K562 (cell line): Measurements from ENCODE around the gene SLAMF6. TPM values are rescaled to one million over a fixed set of nuclear protein-coding genes. Genes with fewer than 3 reads are reported as not detected.

ENCODE experiments used
- ADNP ChIP-seq: fragments of 200-800 bp; sonication (Bioruptor generic); IDR thresholded peaks from 2 replicates; pipeline ENCODE4 v1.6.1; 2016; ENCODE audit warnings: missing genetic modification characterization, missing compliant biosample characterization
- CBX1 ChIP-seq: sonication (generic); IDR thresholded peaks from 2 replicates; pipeline ENCODE4 v1.6.1; 2016; ENCODE audit warnings: antibody characterized with exemption, low read depth, mild to moderate bottlenecking
- CCAR2 ChIP-seq: fragments of 200-400 bp; formaldehyde crosslinking; IDR thresholded peaks from 2 replicates; pipeline ENCODE4 v1.6.1; 2017; ENCODE audit warnings: mild to moderate bottlenecking, low read depth, low read length
- DACH1 ChIP-seq: fragments of 450-650 bp; IDR thresholded peaks from 2 replicates; pipeline ENCODE4 v1.6.1; 2018; ENCODE audit not compliant: partially characterized antibody
- HDAC2 ChIP-seq: fragments of 450-650 bp; IDR thresholded peaks from 2 replicates; pipeline ENCODE4 v1.6.1; 2016; ENCODE audit warnings: mild to moderate bottlenecking
- JUNB ChIP-seq: fragments of 450-650 bp; formaldehyde crosslinking; conservative IDR thresholded peaks from 2 replicates; pipeline ENCODE4 v1.4.0; 2020; ENCODE audit warnings: mild to moderate bottlenecking
- JUND ChIP-seq, 2 experiments: IDR thresholded peaks; 2 replicates in 1 of 2; 3 replicates in 1 of 2; pipeline ENCODE4 v1.6.1; 2011; ENCODE audit warnings: borderline replicate concordance in 2 of 2, low read depth in 2 of 2, low read length in 2 of 2, improper control_type of control experiment in 1 of 2, missing biosample characterization in 1 of 2, missing genetic modification characterization in 1 of 2, missing genetic modification reagents in 1 of 2
- KAT8 ChIP-seq: fragments of 450-650 bp; IDR thresholded peaks from 2 replicates; pipeline ENCODE4 v1.6.1; 2016; ENCODE audit warnings: low read depth, mild to moderate bottlenecking
- L3MBTL2 ChIP-seq: fragments of 450-650 bp; IDR thresholded peaks from 2 replicates; pipeline ENCODE4 v1.6.1; 2016; ENCODE audit warnings: mild to moderate bottlenecking, moderate library complexity
- MAFF ChIP-seq: IDR thresholded peaks from 2 replicates; pipeline ENCODE4 v1.6.1; 2012; ENCODE audit warnings: low read length, improper control_type of control experiment
- PCBP1 ChIP-seq: fragments of 200-400 bp; formaldehyde crosslinking; IDR thresholded peaks from 2 replicates; pipeline ENCODE4 v1.6.1; 2018; ENCODE audit warnings: mild to moderate bottlenecking, low read depth, low read length; ENCODE audit not compliant: poor library complexity, severe bottlenecking
- RBM14 ChIP-seq: fragments of 200-400 bp; formaldehyde crosslinking; IDR thresholded peaks from 2 replicates; pipeline ENCODE4 v1.6.1; 2018; ENCODE audit warnings: low read depth, mild to moderate bottlenecking, low read length, moderate library complexity, borderline replicate concordance; ENCODE audit not compliant: insufficient read depth
- RCOR1 ChIP-seq, 2 experiments: IDR thresholded peaks; 2 replicates each; pipeline ENCODE4 v1.6.1; 2012; ENCODE audit warnings: low read depth in 2 of 2, low read length in 2 of 2, borderline replicate concordance in 1 of 2, improper control_type of control experiment in 1 of 2
- SIN3B ChIP-seq: fragments of 450-650 bp; IDR thresholded peaks from 2 replicates; pipeline ENCODE4 v1.6.1; 2017; ENCODE audit warnings: low read depth, mild to moderate bottlenecking, moderate library complexity
- SIX5 ChIP-seq, 2 experiments: IDR thresholded peaks; 2 replicates each; pipeline ENCODE4 v1.6.1; 2011; ENCODE audit warnings: low read length in 2 of 2, borderline replicate concordance in 1 of 2, low read depth in 1 of 2, mild to moderate bottlenecking in 1 of 2, moderate library complexity in 1 of 2; ENCODE audit not compliant: insufficient read depth in 1 of 2
- TAL1 ChIP-seq: fragments of 450-650 bp; IDR thresholded peaks from 2 replicates; pipeline ENCODE4 v1.6.1; 2016; ENCODE audit warnings: mild to moderate bottlenecking
- TBP ChIP-seq: optimal IDR thresholded peaks from 2 replicates; pipeline ENCODE3; 2011; ENCODE audit warnings: low read depth, low read length, improper control_type of control experiment
- TRIM28 ChIP-seq: fragments of 450-650 bp; IDR thresholded peaks from 2 replicates; pipeline ENCODE4 v1.6.1; 2017
- ZKSCAN8 ChIP-seq: fragments of 200-800 bp; sonication (Bioruptor generic); IDR thresholded peaks from 2 replicates; pipeline ENCODE4 v1.6.1; 2016; ENCODE audit warnings: missing genetic modification characterization, missing compliant biosample characterization
- ZNF146 ChIP-seq: IDR thresholded peaks from one replicate; pipeline ENCODE4 v1.6.1; 2018; ENCODE audit warnings: missing compliant biosample characterization; ENCODE audit not compliant: unreplicated experiment
- ZNF274 ChIP-seq: IDR thresholded peaks from 2 replicates; pipeline ENCODE4 v1.6.1; 2011; ENCODE audit warnings: low read depth, mild to moderate bottlenecking, low read length, moderate library complexity, borderline replicate concordance
- ZNF316 ChIP-seq: fragments of 450-650 bp; IDR thresholded peaks from 2 replicates; pipeline ENCODE4 v1.6.1; 2016
- polyA plus RNA-seq, 8 experiments: library from polyadenylated mRNA; depleted of rRNA in 4 of 8; stranded (reverse) in 5 of 8; unstranded in 3 of 8; fragments of >200 nt; fragmentation: Nextera tagmentation in 2 of 8; fragmentation: Illumina TruSeq in 1 of 8; extraction: Ambion mirVana in 2 of 8; extraction: Trizol in 1 of 8; gene quantifications; 2 replicates each; pipeline versions ENCODE4 v1.2.1 to v1.2.3, GENCODE V29; 2011 to 2014; ENCODE audit warnings: inconsistent platforms in 1 of 8, missing spikeins in 1 of 8
- total RNA-seq, 7 experiments: library from RNA; depleted of rRNA in 6 of 7; stranded (reverse); fragments of >200 nt in 6 of 7; fragmentation: Illumina TruSeq in 2 of 7; extraction: Trizol in 2 of 7; gene quantifications; 2 replicates each; pipeline versions ENCODE4 v1.2.1 to v1.2.3, GENCODE V29; 2011 to 2021; ENCODE audit warnings: low replicate concordance in 1 of 7
- TF ChIP-seq, protein P1 (sequence below): fragments of 200-400 bp; formaldehyde crosslinking; IDR thresholded peaks from 2 replicates; pipeline ENCODE4 v1.6.1; 2017; ENCODE audit warnings: mild to moderate bottlenecking, low read depth, low read length, moderate library complexity
- TF ChIP-seq, protein P2 (sequence below): fragments of 450-650 bp; formaldehyde crosslinking; IDR thresholded peaks from 2 replicates; pipeline ENCODE4 v1.4.0; 2020; ENCODE audit warnings: mild to moderate bottlenecking, mixed read lengths
- TF ChIP-seq, protein P3 (sequence below): sonication (generic); formaldehyde crosslinking; IDR thresholded peaks from 2 replicates; pipeline ENCODE4 v1.5.0; 2020; ENCODE audit warnings: missing genetic modification reagents

Gene SLAMF6
- total and polyA plus RNA-seq, 9 of the 15 experiments (the other 6 are each of a cell fraction or from before 2014, with no cell fraction given), result 0.56 to 4.8 (median 1.1) TPM

DNA sequence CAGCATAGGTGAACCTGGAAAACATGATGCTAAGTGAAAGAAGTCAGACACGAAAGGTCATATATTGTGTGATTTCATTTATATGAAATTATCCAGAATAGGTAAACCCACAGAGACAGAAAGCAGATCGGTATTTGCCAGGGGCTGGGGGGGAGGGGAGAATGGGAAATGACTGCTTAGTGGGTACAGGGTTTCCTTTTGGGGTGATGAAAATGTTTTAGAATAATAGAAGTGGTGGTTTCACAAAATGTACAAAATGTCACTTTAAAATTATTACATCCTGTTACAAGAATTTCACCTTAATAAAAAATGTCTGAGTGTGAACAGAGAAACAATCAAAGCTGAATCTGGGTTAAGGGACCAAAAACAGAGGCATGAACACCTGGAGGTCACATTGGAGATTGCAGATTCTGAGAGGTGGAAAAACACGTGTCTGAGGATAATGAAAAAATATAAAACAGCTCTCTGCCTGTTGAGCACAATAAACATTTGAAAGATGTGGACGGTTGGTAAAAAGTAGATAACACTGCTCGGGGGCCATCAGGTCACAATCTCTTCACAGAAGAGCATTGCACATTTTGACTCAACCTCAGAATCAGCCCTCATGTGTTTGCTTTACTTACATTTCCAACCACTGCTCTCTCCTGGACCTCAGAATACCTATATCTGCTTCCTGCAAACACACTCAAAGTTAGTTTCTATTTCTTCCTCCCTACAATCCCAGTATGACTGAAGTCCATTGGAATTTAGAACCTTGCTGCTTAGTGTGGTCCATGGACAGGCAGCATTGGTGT is 3.2 kb downstream of the SLAMF6 start (continued):
- peak in 1 of 2 experiments; percentile 87; a peak in 2 of 4 replicates for TF ChIP-seq RCOR1 (IDR thresholded peaks at IDR 0.05; ENCODE audit: borderline replicate concordance in 1 of 2, low read depth in 2 of 2, low read length in 2 of 2)
- TF ChIP-seq TBP, result no peak
- TF ChIP-seq, protein P1, sequence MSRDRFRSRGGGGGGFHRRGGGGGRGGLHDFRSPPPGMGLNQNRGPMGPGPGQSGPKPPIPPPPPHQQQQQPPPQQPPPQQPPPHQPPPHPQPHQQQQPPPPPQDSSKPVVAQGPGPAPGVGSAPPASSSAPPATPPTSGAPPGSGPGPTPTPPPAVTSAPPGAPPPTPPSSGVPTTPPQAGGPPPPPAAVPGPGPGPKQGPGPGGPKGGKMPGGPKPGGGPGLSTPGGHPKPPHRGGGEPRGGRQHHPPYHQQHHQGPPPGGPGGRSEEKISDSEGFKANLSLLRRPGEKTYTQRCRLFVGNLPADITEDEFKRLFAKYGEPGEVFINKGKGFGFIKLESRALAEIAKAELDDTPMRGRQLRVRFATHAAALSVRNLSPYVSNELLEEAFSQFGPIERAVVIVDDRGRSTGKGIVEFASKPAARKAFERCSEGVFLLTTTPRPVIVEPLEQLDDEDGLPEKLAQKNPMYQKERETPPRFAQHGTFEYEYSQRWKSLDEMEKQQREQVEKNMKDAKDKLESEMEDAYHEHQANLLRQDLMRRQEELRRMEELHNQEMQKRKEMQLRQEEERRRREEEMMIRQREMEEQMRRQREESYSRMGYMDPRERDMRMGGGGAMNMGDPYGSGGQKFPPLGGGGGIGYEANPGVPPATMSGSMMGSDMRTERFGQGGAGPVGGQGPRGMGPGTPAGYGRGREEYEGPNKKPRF, result no peak
- TF ChIP-seq ZNF146 (CRISPR knock-in tag), result no peak
- TF ChIP-seq KAT8, result no peak
- TF ChIP-seq JUND (IDR thresholded peaks at IDR 0.05; ENCODE audit: borderline replicate concordance, low read depth, low read length), result no peak
- TF ChIP-seq JUND (tag; IDR thresholded peaks at IDR 0.05; ENCODE audit: borderline replicate concordance, low read depth, low read length), result no peak; the same call in 1 of the 3 replicates
- no peak for TF ChIP-seq JUNB (CRISPR knock-in tag)
- TF ChIP-seq CBX1, result no peak
- TF ChIP-seq ZKSCAN8 (CRISPR knock-in tag), result no peak
- TF ChIP-seq TRIM28, result no peak
- TF ChIP-seq PCBP1, result no peak
- no peak for TF ChIP-seq SIN3B
- peak; percentile 49 for TF ChIP-seq TAL1
- peak; percentile 68; the same call in 1 of the 2 replicates for TF ChIP-seq L3MBTL2
- TF ChIP-seq ZNF274, result no peak
- TF ChIP-seq CCAR2, result no peak
- no peak for TF ChIP-seq ZNF316
- peak; percentile 61; the same call in 1 of the 2 replicates for TF ChIP-seq ADNP
- TF ChIP-seq, protein P2, sequence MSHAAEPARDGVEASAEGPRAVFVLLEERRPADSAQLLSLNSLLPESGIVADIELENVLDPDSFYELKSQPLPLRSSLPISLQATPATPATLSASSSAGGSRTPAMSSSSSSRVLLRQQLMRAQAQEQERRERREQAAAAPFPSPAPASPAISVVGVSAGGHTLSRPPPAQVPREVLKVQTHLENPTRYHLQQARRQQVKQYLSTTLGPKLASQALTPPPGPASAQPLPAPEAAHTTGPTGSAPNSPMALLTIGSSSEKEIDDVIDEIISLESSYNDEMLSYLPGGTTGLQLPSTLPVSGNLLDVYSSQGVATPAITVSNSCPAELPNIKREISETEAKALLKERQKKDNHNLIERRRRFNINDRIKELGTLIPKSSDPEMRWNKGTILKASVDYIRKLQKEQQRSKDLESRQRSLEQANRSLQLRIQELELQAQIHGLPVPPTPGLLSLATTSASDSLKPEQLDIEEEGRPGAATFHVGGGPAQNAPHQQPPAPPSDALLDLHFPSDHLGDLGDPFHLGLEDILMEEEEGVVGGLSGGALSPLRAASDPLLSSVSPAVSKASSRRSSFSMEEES, result no peak
- no peak for TF ChIP-seq RBM14
- TF ChIP-seq HDAC2, result 0 out of 2 replicates have a peak, but pooled peaks have one; percentile 59
- no peak for TF ChIP-seq DACH1
- no peak for TF ChIP-seq MAFF
- TF ChIP-seq, protein P3, sequence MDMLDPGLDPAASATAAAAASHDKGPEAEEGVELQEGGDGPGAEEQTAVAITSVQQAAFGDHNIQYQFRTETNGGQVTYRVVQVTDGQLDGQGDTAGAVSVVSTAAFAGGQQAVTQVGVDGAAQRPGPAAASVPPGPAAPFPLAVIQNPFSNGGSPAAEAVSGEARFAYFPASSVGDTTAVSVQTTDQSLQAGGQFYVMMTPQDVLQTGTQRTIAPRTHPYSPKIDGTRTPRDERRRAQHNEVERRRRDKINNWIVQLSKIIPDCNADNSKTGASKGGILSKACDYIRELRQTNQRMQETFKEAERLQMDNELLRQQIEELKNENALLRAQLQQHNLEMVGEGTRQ, result no peak
- no peak for TF ChIP-seq SIX5 (IDR thresholded peaks at IDR 0.05; ENCODE audit: borderline replicate concordance in 1 of 2, insufficient read depth in 1 of 2, low read depth in 1 of 2, low read length in 2 of 2)
